ENCODE data around the gene MRTFA. TPM values are rescaled to one million over a fixed set of nuclear protein-coding genes. Genes with fewer than 3 reads are reported as not detected.
A peak's percentile ranks its signal among the peaks of the same experiment; 100 is the strongest.

Gene MRTFA
- total and polyA plus RNA-seq, 9 of the 15 experiments (the other 6 are each of a cell fraction or from before 2014, with no cell fraction given): 0.84 to 21.1 (median 3.7) TPM

DNA sequence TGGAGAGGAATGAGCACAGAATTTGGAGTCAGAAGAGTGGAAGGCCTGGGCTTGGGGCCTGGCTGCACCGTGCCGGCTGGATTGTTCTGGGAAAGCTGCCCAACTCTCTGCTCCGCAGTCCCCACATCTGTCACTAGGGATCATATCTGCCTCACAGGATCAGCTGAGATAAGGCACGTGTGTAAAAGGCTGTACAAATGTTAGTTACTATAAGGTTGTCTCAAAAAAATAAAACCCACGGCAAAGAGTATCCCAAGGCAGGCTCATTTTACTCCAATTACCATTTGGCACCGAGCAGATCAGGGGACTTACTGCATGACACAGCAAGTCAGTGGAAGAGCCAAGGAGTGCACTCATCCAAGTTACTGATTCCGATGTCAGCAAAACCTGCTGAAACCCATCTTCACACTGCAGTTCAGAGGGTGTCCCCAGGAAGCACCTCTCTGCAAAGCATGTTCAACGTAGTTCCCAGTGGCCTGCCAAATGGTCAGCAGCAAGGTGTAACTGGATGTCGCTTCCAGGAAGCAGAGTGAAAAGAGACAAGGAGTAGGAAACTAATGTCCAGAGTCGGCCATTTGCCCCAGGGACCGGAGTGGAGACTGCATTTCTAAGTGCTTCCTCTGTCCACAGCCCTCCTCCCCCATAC is 18.1 kb upstream of the MRTFA start (continued):
- TF ChIP-seq, protein P1, sequence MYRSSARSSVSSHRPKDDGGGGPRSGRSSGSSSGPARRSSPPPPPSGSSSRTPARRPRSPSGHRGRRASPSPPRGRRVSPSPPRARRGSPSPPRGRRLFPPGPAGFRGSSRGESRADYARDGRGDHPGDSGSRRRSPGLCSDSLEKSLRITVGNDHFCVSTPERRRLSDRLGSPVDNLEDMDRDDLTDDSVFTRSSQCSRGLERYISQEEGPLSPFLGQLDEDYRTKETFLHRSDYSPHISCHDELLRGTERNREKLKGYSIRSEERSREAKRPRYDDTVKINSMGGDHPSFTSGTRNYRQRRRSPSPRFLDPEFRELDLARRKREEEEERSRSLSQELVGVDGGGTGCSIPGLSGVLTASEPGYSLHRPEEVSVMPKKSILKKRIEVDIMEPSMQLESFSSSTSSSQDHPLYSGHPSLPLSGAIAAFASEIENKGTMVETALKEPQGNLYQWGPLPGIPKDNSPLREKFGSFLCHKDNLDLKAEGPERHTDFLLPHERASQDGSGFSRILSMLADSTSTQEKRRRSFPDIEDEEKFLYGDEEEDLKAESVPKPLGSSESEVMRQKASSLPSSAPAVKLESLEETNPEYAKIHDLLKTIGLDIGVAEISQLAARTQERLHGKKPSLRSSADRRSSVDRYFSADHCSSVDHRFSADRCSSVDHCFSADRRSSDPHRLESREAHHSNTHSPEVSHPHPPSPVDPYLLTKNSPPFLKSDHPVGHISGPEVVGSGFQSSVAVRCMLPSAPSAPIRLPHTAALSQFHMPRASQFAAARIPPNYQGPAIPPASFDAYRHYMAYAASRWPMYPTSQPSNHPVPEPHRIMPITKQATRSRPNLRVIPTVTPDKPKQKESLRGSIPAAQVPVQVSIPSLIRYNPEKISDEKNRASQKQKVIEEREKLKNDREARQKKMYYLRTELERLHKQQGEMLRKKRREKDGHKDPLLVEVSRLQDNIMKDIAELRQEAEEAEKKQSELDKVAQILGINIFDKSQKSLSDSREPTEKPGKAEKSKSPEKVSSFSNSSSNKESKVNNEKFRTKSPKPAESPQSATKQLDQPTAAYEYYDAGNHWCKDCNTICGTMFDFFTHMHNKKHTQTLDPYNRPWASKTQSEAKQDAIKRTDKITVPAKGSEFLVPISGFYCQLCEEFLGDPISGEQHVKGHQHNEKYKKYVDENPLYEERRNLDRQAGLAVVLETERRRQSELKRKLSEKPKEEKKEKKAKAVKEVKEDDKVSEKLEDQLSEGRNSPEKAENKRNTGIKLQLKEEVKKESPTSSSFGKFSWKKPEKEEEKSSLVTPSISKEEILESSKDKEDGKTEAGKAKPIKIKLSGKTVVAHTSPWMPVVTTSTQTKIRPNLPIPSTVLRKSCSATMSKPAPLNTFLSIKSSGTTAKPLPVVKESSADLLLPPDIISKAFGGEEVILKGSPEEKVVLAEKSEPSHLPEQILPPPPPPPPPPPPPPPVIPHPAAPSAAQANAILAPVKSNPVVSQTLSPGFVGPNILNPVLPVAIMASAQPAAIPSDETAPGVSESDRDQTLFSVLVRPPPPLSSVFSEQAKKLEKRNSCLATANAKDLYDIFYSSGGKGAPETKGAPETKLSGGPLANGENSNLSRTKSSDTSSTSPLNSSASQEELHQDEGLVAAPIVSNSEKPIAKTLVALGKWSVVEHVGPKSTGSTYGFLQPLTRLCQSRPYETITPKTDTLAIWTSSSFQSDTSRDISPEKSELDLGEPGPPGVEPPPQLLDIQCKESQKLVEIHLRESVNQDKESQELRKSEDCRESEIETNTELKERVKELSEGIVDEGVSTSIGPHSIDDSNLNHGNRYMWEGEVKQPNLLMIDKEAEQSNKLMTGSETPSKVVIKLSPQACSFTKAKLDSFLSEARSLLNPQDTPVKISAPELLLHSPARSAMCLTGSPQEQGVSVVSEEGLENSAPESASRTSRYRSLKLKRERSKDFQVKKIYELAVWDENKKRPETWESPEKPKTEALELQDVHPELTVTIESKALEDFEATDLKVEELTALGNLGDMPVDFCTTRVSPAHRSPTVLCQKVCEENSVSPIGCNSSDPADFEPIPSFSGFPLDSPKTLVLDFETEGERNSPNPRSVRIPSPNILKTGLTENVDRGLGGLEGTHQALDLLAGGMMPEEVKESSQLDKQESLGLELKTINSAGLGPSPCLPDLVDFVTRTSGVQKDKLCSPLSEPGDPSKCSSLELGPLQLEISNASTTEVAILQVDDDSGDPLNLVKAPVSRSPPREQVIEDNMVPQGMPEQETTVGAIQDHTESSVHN (IDR thresholded peaks at IDR 0.05; ENCODE audit: borderline replicate concordance in 1 of 2, low read depth in 1 of 2): peak in 1 of 2 experiments; percentile 57; a peak in 1 of 4 replicates
- TF ChIP-seq SLC30A9 (CRISPR knock-in tag; IDR thresholded peaks at IDR 0.05) (no peak), OTX1 (CRISPR knock-in tag; IDR thresholded peaks at IDR 0.05) (no peak), PRPF4 (IDR thresholded peaks at IDR 0.05; ENCODE audit: insufficient read depth, low read depth, low read length, poor library complexity, severe bottlenecking) (no peak), ETS2 (tag; IDR thresholded peaks at IDR 0.05; ENCODE audit: borderline replicate concordance, poor library complexity, severe bottlenecking) (no peak), CBFB (CRISPR knock-in tag; IDR thresholded peaks at IDR 0.05) (no peak), TEAD4 (IDR thresholded peaks at IDR 0.05; ENCODE audit: low read length) (peak; percentile 39; the same call in 1 of the 2 replicates), TEAD4 (CRISPR knock-in tag; IDR thresholded peaks at IDR 0.05; ENCODE audit: borderline replicate concordance) (no peak), HDAC1 (IDR thresholded peaks at IDR 0.05) (peak in 1 of 2 experiments; percentile 62; a peak in 2 of 4 replicates), ZNF3 (CRISPR knock-in tag; IDR thresholded peaks at IDR 0.05) (no peak), PHTF2 (CRISPR knock-in tag; IDR thresholded peaks at IDR 0.05) (no peak), FOXK2 (conservative IDR thresholded peaks at IDR 0.05 in 1 of 2, IDR thresholded peaks at IDR 0.05 in 1 of 2; ENCODE audit: low read depth in 2 of 2) (no peak), ADNP (tag; IDR thresholded peaks at IDR 0.05) (no peak), CXXC5 (CRISPR knock-in tag; IDR thresholded peaks at IDR 0.05) (peak; percentile 47), XRCC5 (IDR thresholded peaks at IDR 0.05; ENCODE audit: low read depth, low read length) (no peak), EHMT2 (IDR thresholded peaks at IDR 0.05) (no peak), SREBF2 (CRISPR knock-in tag; IDR thresholded peaks at IDR 0.05) (no peak)
- TF ChIP-seq, protein P2, sequence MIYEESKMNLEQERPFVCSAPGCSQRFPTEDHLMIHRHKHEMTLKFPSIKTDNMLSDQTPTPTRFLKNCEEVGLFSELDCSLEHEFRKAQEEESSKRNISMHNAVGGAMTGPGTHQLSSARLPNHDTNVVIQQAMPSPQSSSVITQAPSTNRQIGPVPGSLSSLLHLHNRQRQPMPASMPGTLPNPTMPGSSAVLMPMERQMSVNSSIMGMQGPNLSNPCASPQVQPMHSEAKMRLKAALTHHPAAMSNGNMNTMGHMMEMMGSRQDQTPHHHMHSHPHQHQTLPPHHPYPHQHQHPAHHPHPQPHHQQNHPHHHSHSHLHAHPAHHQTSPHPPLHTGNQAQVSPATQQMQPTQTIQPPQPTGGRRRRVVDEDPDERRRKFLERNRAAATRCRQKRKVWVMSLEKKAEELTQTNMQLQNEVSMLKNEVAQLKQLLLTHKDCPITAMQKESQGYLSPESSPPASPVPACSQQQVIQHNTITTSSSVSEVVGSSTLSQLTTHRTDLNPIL (CRISPR knock-in tag; IDR thresholded peaks at IDR 0.05): no peak
